ENCODE results near the gene ARHGEF12.

The ARHGEF12 gene

DNA sequence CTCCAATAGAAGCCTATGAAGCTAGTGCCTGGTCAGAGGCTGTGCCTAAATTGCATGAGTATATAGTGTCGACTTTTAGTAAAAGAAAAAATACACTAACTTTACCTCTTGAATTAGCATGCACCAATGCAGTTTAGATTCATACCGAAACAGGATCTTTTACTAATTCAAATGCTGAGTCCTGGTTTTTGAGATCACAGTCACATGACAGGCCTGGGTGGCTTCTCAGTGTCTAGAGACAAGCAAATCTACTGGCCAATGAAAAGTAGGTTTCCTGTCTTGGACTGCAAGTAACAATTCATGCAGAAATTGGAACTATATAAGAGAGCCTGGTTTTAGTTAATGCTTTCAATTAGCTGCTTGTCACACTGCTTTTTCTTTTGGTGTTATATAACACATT is 7.2 kb downstream of the ARHGEF12 start:
- no peak for DNase-seq

- peak; percentile 82 for DNase-seq
These were observed 8.2 kb downstream of the ARHGEF12 start for GRCh38 chr11:120344302-120345004.

- DNase-seq: no peak
These were observed 10.0 kb downstream of the ARHGEF12 start for GRCh38 chr11:120346233-120346632.

DNA sequence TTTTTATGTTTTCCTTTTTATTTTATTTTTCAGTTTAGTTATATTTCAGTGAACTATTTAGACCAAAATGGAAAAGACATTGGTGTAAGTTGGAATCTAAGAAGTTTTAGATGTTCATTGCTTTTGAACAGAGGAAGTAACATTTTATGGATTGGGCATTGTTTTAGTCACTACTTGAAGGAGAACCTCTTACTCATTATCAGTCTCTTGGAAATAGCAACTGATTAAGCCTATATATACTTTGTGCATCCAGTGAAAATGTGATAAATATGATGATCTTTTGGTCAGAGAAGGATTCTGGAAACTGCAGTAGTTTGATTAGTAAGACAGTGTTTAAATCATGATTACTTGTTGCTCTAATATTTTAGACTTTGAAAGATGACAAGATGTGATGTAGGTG is 14.4 kb downstream of the ARHGEF12 start:
- no peak for DNase-seq

GRCh38 chr11:120352405-120352804 is 16.2 kb downstream of the ARHGEF12 start:
- no peak for DNase-seq

DNA sequence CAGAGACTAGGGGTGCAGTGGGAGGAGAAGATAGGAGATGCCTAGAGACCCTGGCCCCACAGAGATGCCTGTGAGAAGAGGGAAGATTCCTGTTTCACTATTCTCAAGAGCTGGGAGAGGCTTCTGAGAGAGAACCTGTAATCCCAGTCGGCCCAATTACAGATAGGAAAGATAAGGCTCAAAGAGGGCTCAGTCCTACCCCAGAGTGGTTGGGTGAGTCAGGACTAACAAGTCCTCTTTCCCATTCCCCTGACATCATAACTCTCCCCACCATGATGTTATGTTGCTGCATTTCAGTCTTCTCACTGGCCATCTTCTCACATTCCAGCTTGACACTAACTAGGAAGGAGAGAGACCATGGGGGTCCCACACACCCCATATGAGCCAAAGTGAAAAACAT is 17.9 kb downstream of the ARHGEF12 start:
- DNase-seq: no peak

DNA sequence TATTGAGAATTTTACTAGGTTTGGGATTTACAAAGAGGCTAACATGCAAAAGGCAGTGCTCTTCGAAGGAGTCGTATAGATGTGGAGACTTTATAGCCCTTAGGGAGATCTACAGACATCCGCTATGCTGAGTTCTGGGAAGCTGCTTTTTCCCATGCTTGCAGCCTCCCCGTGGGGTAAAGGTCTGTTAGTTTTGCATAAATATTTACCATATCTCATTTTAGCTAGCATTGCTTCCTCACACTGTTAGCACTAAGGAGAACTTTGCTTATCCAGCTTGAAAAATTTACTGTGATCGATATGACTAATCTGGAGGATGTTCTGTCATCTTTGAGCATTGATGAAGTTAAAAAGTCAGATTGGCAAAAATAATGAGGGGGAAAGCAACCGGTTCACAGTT is 18.6 kb downstream of the ARHGEF12 start:
- no peak for DNase-seq

DNA sequence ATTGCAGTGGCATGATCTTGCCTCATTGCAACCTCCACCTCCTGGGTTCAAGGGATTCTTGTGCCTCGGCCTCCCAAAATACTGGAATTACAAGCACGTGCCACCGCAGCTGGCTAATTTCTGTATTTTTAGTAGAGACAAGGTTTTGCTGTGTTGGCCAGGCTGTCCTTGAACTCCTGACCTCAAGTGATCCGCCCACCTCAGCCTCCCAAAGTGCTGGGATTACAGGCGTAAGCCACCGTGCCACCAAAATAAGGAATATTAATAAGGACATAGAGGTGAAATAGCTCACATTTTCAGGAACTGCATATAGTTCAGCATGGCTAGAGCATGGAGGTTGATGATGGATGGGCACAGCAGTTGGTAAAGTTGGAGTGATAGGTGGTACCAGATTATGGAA is 21.4 kb downstream of the ARHGEF12 start:
- DNase-seq: no peak

- DNase-seq: no peak
These were observed 22.5 kb downstream of the ARHGEF12 start for GRCh38 chr11:120358729-120359128.

DNA sequence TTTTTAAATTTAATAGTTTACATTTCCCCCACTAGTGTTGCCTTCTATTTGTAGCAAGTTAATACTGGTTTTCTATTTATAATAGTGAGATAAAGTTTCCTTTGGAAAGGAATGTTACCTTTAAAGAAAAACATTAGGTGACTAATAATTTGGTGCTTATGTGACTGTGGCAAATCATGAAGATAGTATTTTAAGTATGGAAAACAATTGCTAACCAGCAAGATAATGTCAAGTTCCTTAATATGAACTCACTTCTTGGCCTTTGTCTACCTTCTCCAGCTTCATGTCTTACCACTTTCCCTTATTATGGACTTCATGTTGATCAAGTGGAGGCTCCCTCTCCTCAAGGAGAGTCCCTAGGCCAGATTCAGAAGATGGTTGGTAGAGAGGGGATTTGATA is 27.2 kb downstream of the ARHGEF12 start:
- no peak for DNase-seq

GRCh38 chr11:120365512-120365911 is 29.3 kb downstream of the ARHGEF12 start:
- no peak for DNase-seq

DNA sequence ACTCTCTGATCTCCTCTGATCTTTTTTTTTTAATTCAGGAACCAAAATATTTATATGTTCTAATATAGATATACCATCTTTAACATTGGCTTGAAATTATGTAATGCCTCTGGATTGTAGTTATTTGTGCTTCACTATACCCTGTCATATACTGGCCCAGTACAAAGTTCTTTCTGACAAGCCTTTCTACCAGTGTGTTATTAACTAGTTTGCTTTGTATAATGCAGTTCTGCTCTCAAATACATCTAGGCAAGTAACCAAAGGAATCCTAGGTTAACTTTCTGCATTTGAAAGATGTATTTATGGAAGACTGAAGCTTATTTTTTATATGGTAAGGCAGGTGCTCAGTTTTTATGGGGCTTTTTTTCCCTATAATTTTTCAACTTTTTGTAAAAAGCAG is 36.1 kb downstream of the ARHGEF12 start:
- no peak for DNase-seq

DNA sequence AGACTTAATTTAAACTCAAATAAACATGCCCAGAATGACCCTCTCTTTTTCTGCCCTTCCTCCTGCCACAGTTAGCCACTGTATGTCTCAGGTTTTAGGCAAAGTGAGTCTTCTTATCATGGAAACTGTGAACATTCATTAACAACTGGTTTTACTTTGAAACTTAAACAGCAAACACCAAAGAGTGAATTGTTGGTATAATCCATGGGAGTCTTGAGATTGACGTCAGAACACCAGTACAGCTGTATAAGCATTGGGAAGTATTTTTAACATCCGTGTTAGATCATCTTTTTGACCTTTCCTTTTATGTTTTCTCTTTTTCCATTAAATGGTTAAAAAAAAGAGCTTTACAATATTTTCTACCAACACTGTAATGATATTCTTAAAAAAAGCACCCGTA is 38.9 kb downstream of the ARHGEF12 start:
- no peak for DNase-seq

GRCh38 chr11:120376547-120377182 is 40.5 kb downstream of the ARHGEF12 start:
- DNase-seq: no peak

- DNase-seq: no peak
These were observed 42.3 kb downstream of the ARHGEF12 start for GRCh38 chr11:120378474-120378873.

DNA sequence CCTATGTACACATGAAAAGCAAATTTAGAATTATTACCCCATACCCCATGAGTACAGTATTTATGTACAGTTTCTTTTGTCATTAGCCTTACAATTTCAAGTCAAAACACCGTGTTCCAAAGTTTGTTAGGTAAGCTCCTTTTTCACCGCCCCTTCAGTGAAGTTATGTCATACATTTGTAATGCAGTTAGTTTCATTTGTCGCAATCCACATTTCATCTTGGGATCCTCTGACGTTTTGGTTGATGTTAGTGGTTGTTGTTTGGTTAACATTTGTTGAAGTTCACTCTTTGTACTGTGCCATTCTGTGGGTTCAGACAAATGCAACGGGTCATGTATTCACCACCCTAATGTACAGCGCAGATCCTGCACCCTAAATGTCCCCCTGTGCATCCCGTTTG is 45.2 kb downstream of the ARHGEF12 start:
- no peak for DNase-seq

DNA sequence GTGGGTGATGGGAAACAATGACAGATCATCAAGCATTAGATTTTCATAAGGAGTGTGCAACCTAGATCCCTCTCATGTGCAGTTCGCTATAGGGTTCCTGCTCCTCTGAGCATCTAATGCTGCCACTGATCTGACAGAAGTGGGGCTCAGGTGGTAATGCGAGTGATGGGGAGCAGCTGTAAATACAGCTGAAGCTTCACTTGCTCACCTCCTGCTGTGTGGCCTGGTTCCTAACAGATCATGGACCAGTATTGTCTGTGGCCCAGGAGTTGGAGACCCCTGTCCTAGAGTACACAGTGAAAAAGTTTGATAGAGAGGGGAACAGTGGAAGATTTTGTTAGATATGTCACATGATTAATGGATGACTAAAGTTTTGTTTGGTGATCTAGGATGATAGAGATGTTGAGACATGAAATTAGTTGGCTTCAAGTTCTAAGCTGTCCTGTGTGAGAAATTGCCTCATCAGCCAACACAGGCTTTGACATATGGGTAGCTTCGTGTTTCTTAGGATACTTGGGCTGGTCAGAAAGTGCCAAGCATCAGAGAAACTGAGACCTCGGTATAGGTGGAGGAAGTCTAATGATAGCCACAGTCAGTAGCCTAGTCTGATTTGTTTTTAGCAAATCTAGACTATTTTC is 47.4 kb downstream of the ARHGEF12 start:
- DNase-seq: no peak

GRCh38 chr11:120384476-120384875 is 48.3 kb downstream of the ARHGEF12 start:
- no peak for DNase-seq

- no peak for DNase-seq
These were observed 48.9 kb downstream of the ARHGEF12 start for GRCh38 chr11:120385110-120385509.

GRCh38 chr11:120385655-120386054 is 49.4 kb downstream of the ARHGEF12 start:
- DNase-seq: no peak

DNA sequence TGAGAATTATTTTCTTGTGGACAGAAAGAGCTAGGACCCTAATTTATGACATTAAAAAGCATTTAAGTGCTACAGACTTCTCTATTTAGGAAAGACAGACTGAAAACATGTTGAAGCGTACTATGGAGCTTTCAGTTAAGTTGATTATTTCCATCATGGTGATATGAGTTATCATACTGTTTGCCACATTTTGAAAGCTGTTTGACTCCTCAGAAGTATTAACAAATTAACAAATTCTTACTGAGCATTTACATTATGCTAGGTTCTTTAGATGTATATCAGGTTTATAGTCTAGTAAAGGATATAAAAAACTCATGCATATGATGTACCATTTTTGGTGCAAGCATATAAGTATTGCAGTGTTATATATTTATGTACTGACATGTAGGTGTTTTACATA is 50.1 kb downstream of the ARHGEF12 start:
- no peak for DNase-seq

DNA sequence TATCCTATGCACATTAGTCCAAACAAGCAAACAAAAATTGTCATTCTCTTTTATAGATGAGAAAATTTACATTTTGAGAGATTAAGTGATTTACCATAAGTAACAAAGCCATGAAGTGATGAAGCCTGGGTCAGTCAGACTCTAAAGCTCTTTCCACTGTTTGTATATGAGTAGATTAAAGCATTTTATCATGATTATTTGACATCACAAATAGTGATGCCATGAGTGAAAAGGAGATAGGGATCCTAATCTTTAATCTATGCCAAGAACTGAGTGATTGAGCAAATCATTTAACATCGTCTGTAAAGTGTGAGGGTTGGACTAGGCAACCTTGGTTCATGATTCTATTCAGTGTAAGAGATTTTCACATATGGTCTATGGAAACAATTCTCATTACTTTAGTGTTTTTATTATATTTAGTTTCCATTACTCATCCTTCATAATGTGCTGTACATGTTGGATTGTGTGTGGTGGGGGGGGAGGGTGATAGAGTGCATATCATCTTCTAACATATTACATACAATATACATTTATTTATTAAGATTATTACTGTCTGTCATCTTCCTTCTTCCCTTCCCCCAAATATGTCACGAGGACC is 50.7 kb downstream of the ARHGEF12 start:
- DNase-seq: no peak

GRCh38 chr11:120388261-120388660 is 52.0 kb downstream of the ARHGEF12 start:
- DNase-seq: no peak

Data from CD4-positive, alpha-beta T cell treated with Interleukin-21 for 1 hour (primary cell).